ENCODE results near the gene NQO1. TPM values are rescaled to one million over a fixed set of nuclear protein-coding genes. Genes with fewer than 3 reads are reported as not detected.

Gene NQO1
- total RNA-seq, 1 experiment from 2014 or later = 251 TPM

DNA sequence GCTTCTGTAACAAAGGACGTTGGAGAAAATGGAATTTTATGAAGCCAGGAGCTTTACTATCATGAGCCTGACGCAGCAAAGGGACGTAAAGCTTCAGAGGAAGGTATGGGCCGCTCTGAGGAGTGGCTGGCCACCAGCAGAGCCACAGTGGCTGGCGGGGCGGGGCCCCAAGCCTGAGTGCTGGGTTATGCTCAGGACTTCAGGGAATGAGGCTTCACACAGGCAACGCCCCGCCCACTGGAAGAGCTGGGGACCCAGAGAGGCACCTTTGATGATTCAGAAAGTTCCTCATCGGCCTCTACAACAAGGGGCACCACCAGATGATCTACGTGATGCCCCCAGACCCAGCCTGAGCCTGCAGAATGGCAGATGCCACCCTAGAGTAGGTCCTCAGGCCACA lies 19.6 kb upstream of the NQO1 start:
- POLR2A ChIA-PET (ENCODE audit: unreplicated experiment) = interaction anchor here (0.7 kb wide), 1 partner anchor 8 kb away, joined by 3 read pairs; no protein-coding TSS in a partner anchor
- ATAC-seq (no peak; the same call in 1 of the 2 replicates), DNase-seq (no peak)
- intact Hi-C loops (cut with micrococcal nuclease) = no loop called here
- no peak overlapping the region for H2AFZ ChIP-seq (ENCODE audit: low read length)
- H3K4me1 ChIP-seq (ENCODE audit: insufficient read depth, low read length) = peaks cover 6% of the 10 kb centered on the region; the same call in 1 of the 2 replicates
- H3K79me2 ChIP-seq (ENCODE audit: low read length) = peaks cover 35% of the 10 kb centered on the region; the same call in 1 of the 2 replicates
- no peak overlapping the region for H3K27ac ChIP-seq (ENCODE audit: low read length)
- no peak overlapping the region for H3K4me2 ChIP-seq (ENCODE audit: low read length)
- H3K4me3 ChIP-seq (ENCODE audit: low read length) = no peak overlapping the region
- H3F3A ChIP-seq (ENCODE audit: low read length, unreplicated experiment) = no peaks in the 10 kb centered on the region
- H3K27me3 ChIP-seq (ENCODE audit: low read length) = no peaks in the 10 kb centered on the region
- BruUV-seq (replicated peaks) = no TSS peak
- CTCF ChIA-PET = no interaction called here
- H3K9me2 ChIP-seq (replicated peaks; ENCODE audit: low read length) = no peaks in the 10 kb centered on the region
- H4K20me1 ChIP-seq (ENCODE audit: low read length) = 0 out of 2 replicates have a peak, but pooled peaks cover 3% of the 10 kb centered on the region
- no peak for TF ChIP-seq EZH2 (IDR thresholded peaks at IDR 0.05; ENCODE audit: low read length, unreplicated experiment)
- TF ChIP-seq EZH2phosphoT487 (IDR thresholded peaks at IDR 0.05; ENCODE audit: borderline replicate concordance, low read length) = no peak
- TF ChIP-seq, protein P1, sequence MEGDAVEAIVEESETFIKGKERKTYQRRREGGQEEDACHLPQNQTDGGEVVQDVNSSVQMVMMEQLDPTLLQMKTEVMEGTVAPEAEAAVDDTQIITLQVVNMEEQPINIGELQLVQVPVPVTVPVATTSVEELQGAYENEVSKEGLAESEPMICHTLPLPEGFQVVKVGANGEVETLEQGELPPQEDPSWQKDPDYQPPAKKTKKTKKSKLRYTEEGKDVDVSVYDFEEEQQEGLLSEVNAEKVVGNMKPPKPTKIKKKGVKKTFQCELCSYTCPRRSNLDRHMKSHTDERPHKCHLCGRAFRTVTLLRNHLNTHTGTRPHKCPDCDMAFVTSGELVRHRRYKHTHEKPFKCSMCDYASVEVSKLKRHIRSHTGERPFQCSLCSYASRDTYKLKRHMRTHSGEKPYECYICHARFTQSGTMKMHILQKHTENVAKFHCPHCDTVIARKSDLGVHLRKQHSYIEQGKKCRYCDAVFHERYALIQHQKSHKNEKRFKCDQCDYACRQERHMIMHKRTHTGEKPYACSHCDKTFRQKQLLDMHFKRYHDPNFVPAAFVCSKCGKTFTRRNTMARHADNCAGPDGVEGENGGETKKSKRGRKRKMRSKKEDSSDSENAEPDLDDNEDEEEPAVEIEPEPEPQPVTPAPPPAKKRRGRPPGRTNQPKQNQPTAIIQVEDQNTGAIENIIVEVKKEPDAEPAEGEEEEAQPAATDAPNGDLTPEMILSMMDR (conservative IDR thresholded peaks at IDR 0.05; ENCODE audit: low read depth, low read length) = no peak
- no peak overlapping the region for H3K9ac ChIP-seq (ENCODE audit: low read length)
- peaks cover 66% of the 10 kb centered on the region for H3K36me3 ChIP-seq (ENCODE audit: low read depth, low read length)
- H3K9me3 ChIP-seq (ENCODE audit: low read length) = no peaks in the 10 kb centered on the region

DNA sequence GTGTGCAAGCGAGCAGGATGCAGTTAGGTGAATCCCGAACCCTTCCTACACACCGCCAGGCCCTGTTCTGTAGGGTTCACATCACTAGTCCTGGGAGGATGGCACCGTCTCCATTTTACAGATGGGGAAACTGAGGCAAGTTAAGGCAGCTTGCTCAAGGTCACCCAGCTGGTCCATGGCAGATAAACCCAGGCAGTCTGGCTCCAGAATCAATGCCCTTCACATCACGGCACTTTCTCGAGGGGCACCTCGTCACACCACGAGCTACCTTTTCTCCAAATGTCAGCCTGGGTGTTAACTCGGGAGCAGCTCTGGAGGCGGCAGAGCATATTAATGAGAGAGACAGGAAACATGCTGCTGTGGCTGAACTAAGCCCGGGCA lies 18.9 kb upstream of the NQO1 start:
- TF ChIP-seq EZH2phosphoT487 (IDR thresholded peaks at IDR 0.05; ENCODE audit: borderline replicate concordance, low read length) (no peak), EZH2 (IDR thresholded peaks at IDR 0.05; ENCODE audit: low read length, unreplicated experiment) (no peak)
- TF ChIP-seq, protein P1 (conservative IDR thresholded peaks at IDR 0.05; ENCODE audit: low read depth, low read length) = no peak
- H3K79me2 ChIP-seq (ENCODE audit: low read length) = peaks cover 27% of the 10 kb centered on the region; the same call in 1 of the 2 replicates
- H3K4me3 ChIP-seq (ENCODE audit: low read length) = no peak overlapping the region
- ChIA-PET CTCF (no interaction called here), POLR2A (ENCODE audit: unreplicated experiment) (interaction anchor here (0.7 kb wide), 1 partner anchor 8 kb away, joined by 3 read pairs; no protein-coding TSS in a partner anchor)
- ATAC-seq (no peak), DNase-seq (no peak)
- H3K9ac ChIP-seq (ENCODE audit: low read length) = no peak overlapping the region
- no peaks in the 10 kb centered on the region for H3K27me3 ChIP-seq (ENCODE audit: low read length)
- H3K4me1 ChIP-seq (ENCODE audit: insufficient read depth, low read length) = peaks cover 6% of the 10 kb centered on the region; the same call in 1 of the 2 replicates
- no peaks in the 10 kb centered on the region for H3K9me2 ChIP-seq (replicated peaks; ENCODE audit: low read length)
- no peak overlapping the region for H3K4me2 ChIP-seq (ENCODE audit: low read length)
- no peak overlapping the region for H3K27ac ChIP-seq (ENCODE audit: low read length)
- no peaks in the 10 kb centered on the region for H3K9me3 ChIP-seq (ENCODE audit: low read length)
- no peaks in the 10 kb centered on the region for H3F3A ChIP-seq (ENCODE audit: low read length, unreplicated experiment)
- no peak overlapping the region for H2AFZ ChIP-seq (ENCODE audit: low read length)
- no TSS peak for BruUV-seq (replicated peaks)
- 0 out of 2 replicates have a peak, but pooled peaks cover 3% of the 10 kb centered on the region for H4K20me1 ChIP-seq (ENCODE audit: low read length)
- intact Hi-C loops (cut with micrococcal nuclease) = no loop called here
- H3K36me3 ChIP-seq (ENCODE audit: low read depth, low read length) = peaks cover 61% of the 10 kb centered on the region
